GM19193 (cell line): ENCODE measurements around the gene FAM120B.

Experiments
- POLR2A ChIP-seq: IDR thresholded peaks from 4 replicates; pipeline ENCODE4 v1.6.1; 2011; ENCODE audit not compliant: insufficient read depth, insufficient read length; ENCODE audit errors: extremely low read depth

The FAM120B gene

GRCh38 chr6:170449835-170450753 lies 143.5 kb downstream of the FAM120B start:
- no peak for TF ChIP-seq POLR2A

- no peak for TF ChIP-seq POLR2A
Observed at GRCh38 chr6:170450916-170451761, 144.6 kb downstream of the FAM120B start.

GRCh38 chr6:170451762-170452651 lies 145.4 kb downstream of the FAM120B start:
- TF ChIP-seq POLR2A: no peak

GRCh38 chr6:170452767-170453545 lies 146.4 kb downstream of the FAM120B start:
- TF ChIP-seq POLR2A: no peak

GRCh38 chr6:170453586-170454511 lies 147.3 kb downstream of the FAM120B start:
- TF ChIP-seq POLR2A: no peak

- TF ChIP-seq POLR2A: no peak
Observed at GRCh38 chr6:170454512-170455285, 148.1 kb downstream of the FAM120B start.

- TF ChIP-seq POLR2A: no peak
Observed at GRCh38 chr6:170455335-170455979, 148.9 kb downstream of the FAM120B start.

- no peak for TF ChIP-seq POLR2A
Observed at GRCh38 chr6:170456334-170456733, 149.8 kb downstream of the FAM120B start.
